ENCODE results near the gene P2RY4. TPM values are rescaled to one million over a fixed set of nuclear protein-coding genes. Genes with fewer than 3 reads are reported as not detected.
"Not testable (repeated sequence)": the region's sequence is repeated elsewhere in the genome, so short reads cannot be mapped to it uniquely, and the experiment has no call there.

The P2RY4 gene
- total RNA-seq, result under 1 TPM; 0.11 to 0.23 TPM

DNA sequence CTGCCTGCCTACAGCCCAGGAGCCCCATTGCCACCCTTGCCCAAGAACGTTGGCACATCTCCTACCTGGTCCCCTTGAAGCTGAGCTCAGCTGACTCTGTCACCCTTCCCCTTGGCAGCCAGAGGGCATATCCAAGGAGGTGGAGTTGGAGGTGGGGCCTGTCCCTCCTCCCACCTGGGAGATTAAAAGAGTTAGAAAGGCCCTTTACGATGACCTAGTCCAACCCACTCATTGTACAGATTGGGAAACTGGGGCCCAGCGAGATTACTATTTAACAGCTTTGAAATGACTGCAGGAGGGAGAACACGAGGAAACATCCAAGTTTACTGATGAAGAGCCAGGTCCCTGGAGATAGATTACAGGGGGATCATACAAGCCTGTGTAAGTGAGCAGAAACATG lies at the start of gene P2RY4:
TSS of gene P2RY4 (minus strand) at position 101 of the 400 bp plus-strand sequence. CDS start 580 bp downstream, outside the sequence.
- ATAC-seq (no peak), DNase-seq (no peak)
- POLR2A ChIA-PET, result no interaction called here
- Mint-ChIP-seq H3K36me3 (ENCODE audit: low read depth) (no peaks in the 10 kb centered on the region), H3K4me1 (no peaks in the 10 kb centered on the region), H3K4me3 (no peak within 1 kb of the TSS), H3K27ac (no peak within 1 kb of the TSS), H3K9me3 (ENCODE audit: low read depth) (no peaks in the 10 kb centered on the region), H3K27me3 (no peaks in the 10 kb centered on the region)
- intact Hi-C loops (cut with DNase I, micrococcal nuclease), result no loop called here
- CTCF ChIA-PET, result interaction anchor here (1.1 kb wide), 1 partner anchor 14 kb away, joined by 3 read pairs; no protein-coding TSS in a partner anchor

DNA sequence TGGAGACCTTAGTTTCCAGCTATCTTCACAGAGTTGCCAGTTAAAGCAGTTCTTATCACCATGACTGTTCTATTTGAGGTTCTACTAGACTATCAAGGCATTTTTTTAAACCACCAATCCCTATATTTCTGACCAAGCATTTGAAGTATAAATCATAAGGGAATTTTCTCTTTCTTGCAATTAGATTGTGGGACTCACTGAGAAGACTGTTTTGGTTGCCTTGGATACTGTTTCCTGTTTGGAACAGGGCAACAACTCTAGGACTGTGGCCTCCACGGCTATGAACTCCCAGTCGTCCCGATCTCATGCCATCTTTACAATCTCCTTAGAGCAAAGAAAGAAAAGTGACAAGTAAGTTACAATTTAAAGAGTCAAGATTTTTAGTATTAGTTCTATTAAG lies 41.7 kb upstream of the P2RY4 start:
- H3K36me3 Mint-ChIP-seq (ENCODE audit: low read depth), result peaks cover 25% of the 10 kb centered on the region
- no peak overlapping the region for H3K27ac Mint-ChIP-seq
- intact Hi-C loops (cut with DNase I, micrococcal nuclease), result no loop called here
- CTCF ChIA-PET, result no interaction called here
- no peaks in the 10 kb centered on the region for H3K27me3 Mint-ChIP-seq
- POLR2A ChIA-PET, result no interaction called here
- no peaks in the 10 kb centered on the region for H3K9me3 Mint-ChIP-seq (ENCODE audit: low read depth)
- H3K4me3 Mint-ChIP-seq, result no peak overlapping the region
- DNase-seq (no peak), ATAC-seq (no peak)
- H3K4me1 Mint-ChIP-seq, result peaks cover 12% of the 10 kb centered on the region

DNA sequence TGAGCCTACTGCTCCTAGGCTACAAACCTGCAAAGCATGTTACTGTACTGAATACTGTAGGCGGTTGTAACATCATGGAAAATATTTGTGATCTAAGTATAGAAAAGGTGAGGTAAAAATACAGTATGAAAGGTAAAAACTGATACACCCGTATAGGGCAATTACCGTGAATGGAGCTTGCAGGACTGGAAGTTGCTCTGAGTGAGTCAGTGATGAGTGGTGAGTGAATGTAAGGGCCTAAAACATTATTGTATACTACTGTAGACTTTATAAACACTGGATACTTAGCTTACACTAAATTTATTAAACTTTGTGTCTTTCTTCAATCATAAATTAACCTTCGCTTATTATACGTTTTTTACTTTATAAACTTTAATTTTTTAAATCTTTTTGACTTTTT lies 33.6 kb upstream of the P2RY4 start:
- CTCF ChIA-PET, result no interaction called here
- ATAC-seq, result no peak
- DNase-seq, result no peak
- Mint-ChIP-seq H3K27me3 (no peaks in the 10 kb centered on the region), H3K27ac (no peak overlapping the region), H3K4me1 (peaks cover 16% of the 10 kb centered on the region), H3K9me3 (ENCODE audit: low read depth) (no peaks in the 10 kb centered on the region), H3K4me3 (no peak overlapping the region), H3K36me3 (ENCODE audit: low read depth) (peaks cover 3% of the 10 kb centered on the region)
- POLR2A ChIA-PET, result no interaction called here
- intact Hi-C loops (cut with DNase I, micrococcal nuclease), result no loop called here

DNA sequence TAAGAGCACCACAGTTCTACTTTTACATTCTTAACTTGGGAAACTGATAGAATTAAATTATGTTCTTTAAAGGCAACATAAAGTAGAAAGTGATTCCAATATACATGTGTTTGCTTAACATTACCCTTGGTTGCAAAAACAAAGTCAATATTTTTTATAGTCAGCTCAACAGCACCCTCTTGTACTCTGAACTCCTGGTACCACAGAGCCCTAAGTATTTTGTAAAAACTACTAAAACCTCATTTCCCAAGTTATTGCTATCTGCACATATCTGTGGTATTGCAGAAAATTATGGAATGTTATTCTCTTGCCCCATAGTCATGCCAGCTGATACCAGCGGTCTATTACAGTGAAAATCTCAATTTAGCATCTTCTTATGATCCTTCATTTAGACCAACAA lies 32.8 kb upstream of the P2RY4 start:
- intact Hi-C loops (cut with DNase I, micrococcal nuclease), result no loop called here
- CTCF ChIA-PET, result no interaction called here
- Mint-ChIP-seq H3K4me3 (no peak overlapping the region), H3K36me3 (ENCODE audit: low read depth) (peaks cover 3% of the 10 kb centered on the region), H3K27me3 (no peaks in the 10 kb centered on the region), H3K27ac (no peak overlapping the region), H3K9me3 (ENCODE audit: low read depth) (no peaks in the 10 kb centered on the region), H3K4me1 (peaks cover 18% of the 10 kb centered on the region)
- POLR2A ChIA-PET, result no interaction called here
- no peak for DNase-seq
- ATAC-seq, result no peak

DNA sequence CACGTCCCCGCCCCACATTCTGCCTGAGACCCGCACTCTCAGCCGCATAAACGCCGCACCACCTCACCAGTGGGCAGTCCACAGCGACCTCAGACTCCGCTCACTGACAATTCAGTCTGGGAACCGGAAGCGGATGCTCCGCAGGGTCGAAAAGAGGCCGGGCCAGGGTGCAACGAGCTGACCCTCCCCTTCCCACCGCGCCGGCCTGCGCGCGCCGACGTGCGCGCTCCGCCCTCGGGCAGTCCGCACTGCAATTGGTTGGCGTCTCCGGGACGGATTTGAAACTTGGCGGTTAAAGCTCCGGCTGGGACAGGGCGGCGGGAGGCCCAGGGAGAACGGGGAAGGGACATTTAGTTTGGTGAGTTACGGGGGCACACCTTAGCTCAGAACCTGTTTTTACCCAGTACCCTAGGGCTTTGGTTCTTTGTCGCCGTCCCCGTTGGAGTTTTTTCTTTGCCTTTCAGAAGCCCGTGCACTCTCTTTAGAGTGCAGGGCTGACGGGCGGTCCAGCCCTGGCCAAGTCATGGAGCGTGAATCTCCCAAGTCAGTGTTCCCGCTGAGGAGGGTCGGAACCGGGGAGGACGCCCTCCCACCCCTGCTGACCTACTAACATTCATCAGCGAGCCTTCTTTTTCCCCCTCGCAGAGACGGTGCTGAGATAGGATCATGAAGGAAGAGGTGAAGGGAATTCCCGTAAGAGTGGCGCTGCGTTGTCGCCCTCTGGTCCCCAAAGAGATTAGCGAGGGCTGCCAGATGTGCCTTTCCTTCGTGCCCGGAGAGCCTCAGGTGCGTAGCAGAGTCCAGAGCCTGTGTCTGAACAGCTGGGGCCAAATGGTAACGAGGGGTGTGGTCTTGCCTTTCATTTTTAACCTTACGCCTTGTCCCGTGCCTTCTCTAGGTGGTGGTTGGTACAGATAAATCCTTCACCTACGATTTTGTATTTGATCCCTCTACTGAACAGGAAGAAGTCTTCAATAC lies 30.1 kb upstream of the P2RY4 start, which contains the start of the genes KIF4A and PDZD11:
TSS of gene KIF4A (plus strand) at position 312 of the 978 bp plus-strand sequence. CDS start at position 667, 355 bp downstream.
TSS of gene PDZD11 (minus strand) at position 135 of the 978 bp plus-strand sequence. CDS start 586 bp downstream, outside the sequence.
- Mint-ChIP-seq H3K4me3 (peak within 1 kb of the TSS; percentile 88), H3K27ac (peak within 1 kb of the TSS; percentile 82), H3K27me3 (no peaks in the 10 kb centered on the region), H3K9me3 (ENCODE audit: low read depth) (no peaks in the 10 kb centered on the region), H3K36me3 (ENCODE audit: low read depth) (peaks cover 12% of the 10 kb centered on the region), H3K4me1 (peaks cover 18% of the 10 kb centered on the region)
- POLR2A ChIA-PET, result interaction anchor here (0.6 kb wide), 2 partner anchors 55 to 1181 kb away, joined by 3 to 4 read pairs; no protein-coding TSS in a partner anchor
- DNase-seq, result peak; percentile 89
- peak; percentile 100 for ATAC-seq
- intact Hi-C loops (cut with DNase I, micrococcal nuclease), result loop anchor here in 1 of 2 experiments (1.0 to 2.0 kb wide), 4 partner anchors 93 to 829 kb away; partner anchors contain the start of genes IGBP1 and MED12
- CTCF ChIA-PET, result interaction anchor here (0.7 to 0.9 kb wide), 2 partner anchors 58 to 162 kb away, joined by 3 to 4 read pairs; no protein-coding TSS in a partner anchor

DNA sequence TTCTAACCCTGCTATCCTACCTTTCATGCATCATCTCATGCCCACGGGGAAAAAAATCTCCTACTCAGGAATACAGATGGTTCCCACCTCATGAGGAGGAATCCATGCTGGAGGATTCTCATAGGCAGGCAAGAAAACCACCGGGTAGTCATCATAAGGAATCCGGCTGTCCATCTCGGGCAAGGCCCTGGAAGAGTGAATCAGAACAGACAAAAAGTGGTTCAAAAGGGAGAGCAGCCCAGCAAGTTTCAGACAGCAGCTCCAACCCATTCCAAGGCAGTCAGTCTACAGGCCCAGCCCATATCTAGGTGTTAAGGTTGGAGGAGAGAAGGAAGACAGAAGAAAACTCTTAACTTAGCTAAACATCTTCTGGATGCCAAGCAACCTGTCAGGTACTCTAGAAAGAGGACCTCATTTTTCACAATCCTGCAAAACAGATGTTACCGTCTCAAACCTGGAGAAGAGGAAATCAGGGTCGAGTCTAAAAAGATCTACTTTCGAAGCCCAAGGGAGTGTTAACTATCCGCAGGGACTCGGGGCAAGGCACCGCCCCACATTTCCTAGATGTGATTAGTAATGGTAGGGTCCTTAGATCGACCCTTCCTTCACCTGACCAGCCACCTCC lies 29.3 kb upstream of the P2RY4 start:
- ChIA-PET POLR2A (no interaction called here), CTCF (interaction anchor here (0.7 kb wide), 1 partner anchor 58 kb away, joined by 3 read pairs; no protein-coding TSS in a partner anchor)
- Mint-ChIP-seq H3K4me3 (peak overlapping the region; percentile 88), H3K4me1 (peaks cover 18% of the 10 kb centered on the region), H3K27me3 (no peaks in the 10 kb centered on the region), H3K9me3 (ENCODE audit: low read depth) (no peaks in the 10 kb centered on the region), H3K36me3 (ENCODE audit: low read depth) (peaks cover 12% of the 10 kb centered on the region), H3K27ac (peak overlapping the region; percentile 75)
- intact Hi-C loops (cut with DNase I, micrococcal nuclease), result no loop called here
- DNase-seq (no peak), ATAC-seq (peak; percentile 5)

DNA sequence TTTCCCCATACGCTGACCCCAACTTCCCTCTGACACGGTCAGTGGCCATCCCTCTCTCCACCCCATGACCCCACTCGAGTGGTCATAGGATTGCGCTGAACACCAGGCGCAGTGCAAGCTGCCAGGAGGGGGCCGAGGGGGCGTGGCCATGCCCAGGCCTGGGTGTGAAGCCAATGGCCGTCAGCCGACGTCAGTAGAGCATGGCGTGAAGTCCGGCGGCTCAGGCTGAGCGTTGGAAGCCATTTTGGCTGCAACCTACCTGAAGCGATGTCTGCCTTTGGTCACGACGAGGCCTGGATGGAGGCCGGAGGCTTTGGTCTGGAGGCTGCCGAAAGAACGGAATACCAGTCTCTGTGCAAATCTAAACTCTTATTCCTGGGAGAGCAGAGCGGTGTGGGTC lies 21.9 kb upstream of the P2RY4 start, which contains the start of gene RAB41:
TSS of gene RAB41 (plus strand) at position 222 of the 400 bp plus-strand sequence. CDS start at position 268, 46 bp downstream.
- Mint-ChIP-seq H3K4me3 (no peak within 1 kb of the TSS), H3K27me3 (no peaks in the 10 kb centered on the region), H3K27ac (no peak within 1 kb of the TSS), H3K9me3 (ENCODE audit: low read depth) (no peaks in the 10 kb centered on the region), H3K4me1 (no peaks in the 10 kb centered on the region), H3K36me3 (ENCODE audit: low read depth) (peaks cover 7% of the 10 kb centered on the region)
- POLR2A ChIA-PET, result no interaction called here
- DNase-seq, result no peak
- CTCF ChIA-PET, result no interaction called here
- ATAC-seq, result no peak
- intact Hi-C loops (cut with DNase I, micrococcal nuclease), result no loop called here

DNA sequence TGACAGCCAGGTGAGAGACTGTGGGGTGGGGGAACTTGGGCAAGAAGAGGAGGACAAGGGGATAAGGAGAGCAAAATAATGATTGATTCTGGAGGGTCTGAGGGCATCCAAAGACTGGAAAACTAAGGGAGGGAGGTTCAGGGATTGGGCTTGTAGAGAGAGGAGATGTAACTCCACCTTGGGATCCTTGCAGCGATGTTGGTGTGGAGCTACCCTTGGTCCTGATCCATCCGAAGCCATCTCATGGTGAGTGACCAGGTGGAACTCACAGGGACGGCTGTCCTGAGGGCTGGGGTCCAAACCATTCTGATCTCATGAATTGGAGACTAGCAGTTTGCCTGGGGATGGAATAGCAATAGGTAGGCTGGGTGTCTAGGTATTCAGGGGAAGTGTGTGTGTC lies 20.6 kb upstream of the P2RY4 start:
- DNase-seq (no peak), ATAC-seq (no peak)
- intact Hi-C loops (cut with DNase I, micrococcal nuclease), result no loop called here
- Mint-ChIP-seq H3K4me1 (no peaks in the 10 kb centered on the region), H3K27ac (no peak overlapping the region), H3K4me3 (no peak overlapping the region), H3K27me3 (no peaks in the 10 kb centered on the region), H3K9me3 (ENCODE audit: low read depth) (no peaks in the 10 kb centered on the region), H3K36me3 (ENCODE audit: low read depth) (peaks cover 2% of the 10 kb centered on the region)
- ChIA-PET CTCF (interaction anchor here (0.6 kb wide), 1 partner anchor 1824 kb away, joined by 4 read pairs; no protein-coding TSS in a partner anchor), POLR2A (no interaction called here)

DNA sequence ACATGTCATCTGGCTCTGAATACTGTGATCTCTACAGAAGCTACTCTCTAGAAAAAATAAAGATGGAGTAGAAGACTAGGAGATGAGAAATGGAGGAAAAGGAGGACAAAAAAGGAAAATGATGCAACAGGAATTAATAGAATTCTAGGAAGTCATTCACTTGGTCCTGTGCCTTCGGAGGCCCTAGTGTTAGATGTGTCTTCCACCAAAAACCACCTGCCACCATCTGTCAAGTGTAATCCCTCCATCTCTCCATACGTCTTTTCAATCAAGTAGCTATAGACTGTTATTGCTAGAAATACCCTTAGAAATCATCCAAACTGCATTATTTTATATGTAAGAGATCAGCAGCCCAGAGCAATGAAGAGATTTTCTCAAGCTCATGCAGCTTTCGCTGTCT lies 19.1 kb upstream of the P2RY4 start:
- ATAC-seq (no peak), DNase-seq (no peak)
- Mint-ChIP-seq H3K36me3 (ENCODE audit: low read depth) (no peaks in the 10 kb centered on the region), H3K27me3 (no peaks in the 10 kb centered on the region), H3K27ac (no peak overlapping the region), H3K9me3 (ENCODE audit: low read depth) (no peaks in the 10 kb centered on the region), H3K4me1 (no peaks in the 10 kb centered on the region), H3K4me3 (no peak overlapping the region)
- ChIA-PET POLR2A (no interaction called here), CTCF (interaction anchor here (1.0 kb wide), 1 partner anchor 9 kb away, joined by 3 read pairs; no protein-coding TSS in a partner anchor)
- intact Hi-C loops (cut with DNase I, micrococcal nuclease), result no loop called here

DNA sequence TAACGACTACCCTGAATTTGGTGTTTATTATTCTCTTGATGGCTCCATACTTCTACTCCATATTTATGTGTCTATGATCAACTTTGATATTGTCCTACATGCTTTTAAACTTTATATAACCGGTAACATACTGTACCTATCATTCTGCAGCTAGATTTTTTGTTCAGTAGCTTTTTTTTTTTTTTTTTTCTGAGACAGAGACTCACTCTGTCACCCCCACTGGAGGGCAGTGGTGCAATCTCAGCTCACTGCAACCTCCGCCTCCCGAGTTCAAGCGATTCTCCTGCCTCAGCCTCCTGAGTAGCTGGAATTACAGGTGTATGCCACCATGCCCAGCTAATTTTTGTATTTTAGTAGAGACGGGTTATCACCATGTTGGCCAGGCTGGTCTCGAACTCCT lies 14.0 kb upstream of the P2RY4 start:
- H3K27me3 Mint-ChIP-seq; H3K36me3 Mint-ChIP-seq (ENCODE audit: low read depth); ATAC-seq; DNase-seq; intact Hi-C loops (cut with DNase I, micrococcal nuclease); H3K9me3 Mint-ChIP-seq (ENCODE audit: low read depth); POLR2A ChIA-PET; H3K27ac Mint-ChIP-seq; H3K4me1 Mint-ChIP-seq; H3K4me3 Mint-ChIP-seq: not testable (repeated sequence)
- CTCF ChIA-PET, result interaction anchor here (0.6 to 1.4 kb wide), 3 partner anchors 10 to 985 kb away, joined by 3 read pairs; no protein-coding TSS in a partner anchor

DNA sequence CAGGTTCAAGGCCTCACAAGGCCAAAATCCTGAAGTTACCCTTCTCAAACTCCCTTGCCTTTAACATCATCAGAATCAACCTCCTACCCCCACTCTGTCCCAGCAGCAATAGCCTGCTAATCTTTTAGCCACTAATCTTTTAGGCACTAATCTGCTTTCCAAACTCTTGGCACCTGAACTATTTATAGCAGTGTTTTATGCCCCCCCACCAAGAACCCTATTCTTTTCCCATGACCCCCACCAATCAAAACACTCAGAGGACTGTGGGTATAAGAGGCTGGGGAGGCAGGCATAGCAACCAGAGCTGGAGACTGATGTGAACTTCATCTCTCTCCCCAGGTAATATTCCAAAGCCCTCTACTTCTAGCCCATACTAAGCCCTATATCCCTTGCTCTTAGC lies 8.0 kb upstream of the P2RY4 start, which contains the start of gene ARR3:
TSS of gene ARR3 (plus strand) at position 301 of the 400 bp plus-strand sequence. CDS start 1,052 bp downstream, outside the sequence.
- H3K27ac Mint-ChIP-seq, result no peak within 1 kb of the TSS
- H3K9me3 Mint-ChIP-seq (ENCODE audit: low read depth), result no peaks in the 10 kb centered on the region
- H3K4me3 Mint-ChIP-seq, result no peak within 1 kb of the TSS
- H3K27me3 Mint-ChIP-seq, result no peaks in the 10 kb centered on the region
- POLR2A ChIA-PET, result no interaction called here
- CTCF ChIA-PET, result interaction anchor here (0.7 kb wide), 1 partner anchor 314 kb away, joined by 3 read pairs; no protein-coding TSS in a partner anchor
- DNase-seq (no peak), ATAC-seq (no peak)
- no peaks in the 10 kb centered on the region for H3K36me3 Mint-ChIP-seq (ENCODE audit: low read depth)
- intact Hi-C loops (cut with DNase I, micrococcal nuclease), result no loop called here
- no peaks in the 10 kb centered on the region for H3K4me1 Mint-ChIP-seq
